ENCODE measurements around the gene P3H2. TPM values are rescaled to one million over a fixed set of nuclear protein-coding genes. Genes with fewer than 3 reads are reported as not detected.

The P3H2 gene
- total RNA-seq, 1 experiment from 2014 or later: 20.9 TPM

DNA sequence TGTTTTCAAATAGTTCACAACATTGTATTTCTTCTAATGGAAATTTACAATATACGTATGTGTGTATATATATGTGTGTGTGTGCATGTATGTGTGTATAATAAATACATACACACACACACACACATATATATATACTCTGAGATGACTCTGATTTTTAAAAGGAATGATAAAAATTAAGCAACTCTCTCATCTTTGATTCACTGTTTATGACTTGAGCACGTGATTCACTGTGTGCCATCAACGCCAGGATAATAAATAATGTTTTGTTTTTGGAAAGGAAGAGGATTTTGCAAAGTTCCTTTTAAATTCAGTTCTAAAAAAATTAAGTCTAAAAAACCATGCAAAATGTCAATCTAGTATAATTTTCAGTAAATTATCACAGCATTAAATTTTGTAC is 132.4 kb downstream of the P3H2 start:
- H3K9me3 ChIP-seq (ENCODE audit: insufficient read depth, low read depth): peaks cover 4% of the 10 kb centered on the region; the same call in 1 of the 2 replicates
- no peaks in the 10 kb centered on the region for H3K4me1 ChIP-seq (replicated peaks; ENCODE audit: insufficient read depth)
- H3K79me2 ChIP-seq (ENCODE audit: low read depth): no peaks in the 10 kb centered on the region
- intact Hi-C loops (cut with micrococcal nuclease; ENCODE audit: unreplicated experiment): no loop called here
- H2AFZ ChIP-seq: no peak overlapping the region
- H4K20me1 ChIP-seq (ENCODE audit: insufficient read depth): no peaks in the 10 kb centered on the region
- H3K9me2 ChIP-seq (ENCODE audit: insufficient read depth): no peaks in the 10 kb centered on the region
- no TSS peak for BruUV-seq (replicated peaks)
- DNase-seq: no peak
- ChIA-PET CTCF (no interaction called here), POLR2A (ENCODE audit: unreplicated experiment) (no interaction called here)
- TF ChIP-seq EZH2 (IDR thresholded peaks at IDR 0.05; ENCODE audit: low read depth): no peak
- TF ChIP-seq, protein P1, sequence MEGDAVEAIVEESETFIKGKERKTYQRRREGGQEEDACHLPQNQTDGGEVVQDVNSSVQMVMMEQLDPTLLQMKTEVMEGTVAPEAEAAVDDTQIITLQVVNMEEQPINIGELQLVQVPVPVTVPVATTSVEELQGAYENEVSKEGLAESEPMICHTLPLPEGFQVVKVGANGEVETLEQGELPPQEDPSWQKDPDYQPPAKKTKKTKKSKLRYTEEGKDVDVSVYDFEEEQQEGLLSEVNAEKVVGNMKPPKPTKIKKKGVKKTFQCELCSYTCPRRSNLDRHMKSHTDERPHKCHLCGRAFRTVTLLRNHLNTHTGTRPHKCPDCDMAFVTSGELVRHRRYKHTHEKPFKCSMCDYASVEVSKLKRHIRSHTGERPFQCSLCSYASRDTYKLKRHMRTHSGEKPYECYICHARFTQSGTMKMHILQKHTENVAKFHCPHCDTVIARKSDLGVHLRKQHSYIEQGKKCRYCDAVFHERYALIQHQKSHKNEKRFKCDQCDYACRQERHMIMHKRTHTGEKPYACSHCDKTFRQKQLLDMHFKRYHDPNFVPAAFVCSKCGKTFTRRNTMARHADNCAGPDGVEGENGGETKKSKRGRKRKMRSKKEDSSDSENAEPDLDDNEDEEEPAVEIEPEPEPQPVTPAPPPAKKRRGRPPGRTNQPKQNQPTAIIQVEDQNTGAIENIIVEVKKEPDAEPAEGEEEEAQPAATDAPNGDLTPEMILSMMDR (conservative IDR thresholded peaks at IDR 0.05): no peak
- no peaks in the 10 kb centered on the region for H3K27me3 ChIP-seq (ENCODE audit: insufficient read depth, low read depth)
- H3K4me3 ChIP-seq: no peak overlapping the region
- H3K36me3 ChIP-seq (ENCODE audit: low read depth): no peaks in the 10 kb centered on the region; the same call in 1 of the 2 replicates
- H3K27ac ChIP-seq: no peak overlapping the region
- H3K4me2 ChIP-seq: no peak overlapping the region
- no peaks in the 10 kb centered on the region for H3F3A ChIP-seq (ENCODE audit: insufficient read depth, low read depth)

DNA sequence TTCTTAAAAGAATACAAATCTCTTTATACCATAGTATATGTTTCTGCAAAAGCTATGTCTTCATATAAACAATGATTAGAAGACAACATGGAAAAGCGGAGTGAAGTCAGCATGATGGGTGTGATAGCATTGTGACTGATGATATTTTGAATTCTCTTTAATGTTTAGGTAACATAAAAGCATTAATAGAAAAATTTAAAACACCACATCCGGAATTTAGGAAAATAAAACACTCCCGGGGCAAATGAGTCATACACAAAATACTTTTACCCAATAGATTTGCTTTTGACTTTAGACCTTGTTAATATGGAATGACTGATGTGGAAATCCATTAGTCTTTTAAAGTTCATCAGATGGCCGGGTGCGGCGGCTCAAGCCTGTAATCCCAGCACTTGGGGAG is 134.7 kb downstream of the P3H2 start:
- no peaks in the 10 kb centered on the region for H3K27me3 ChIP-seq (ENCODE audit: insufficient read depth, low read depth)
- no peak overlapping the region for H3K4me2 ChIP-seq
- H3K27ac ChIP-seq: no peak overlapping the region
- no peaks in the 10 kb centered on the region for H3F3A ChIP-seq (ENCODE audit: insufficient read depth, low read depth)
- DNase-seq: no peak
- no peaks in the 10 kb centered on the region for H3K9me2 ChIP-seq (ENCODE audit: insufficient read depth)
- TF ChIP-seq EZH2 (IDR thresholded peaks at IDR 0.05; ENCODE audit: low read depth): no peak
- TF ChIP-seq, protein P1 (conservative IDR thresholded peaks at IDR 0.05): no peak
- no peaks in the 10 kb centered on the region for H4K20me1 ChIP-seq (ENCODE audit: insufficient read depth)
- no peak overlapping the region for H3K4me3 ChIP-seq
- no TSS peak for BruUV-seq (replicated peaks)
- ChIA-PET POLR2A (ENCODE audit: unreplicated experiment) (interaction anchor here (0.5 kb wide), 1 partner anchor 26 kb away, joined by 3 read pairs; no protein-coding TSS in a partner anchor), CTCF (no interaction called here)
- intact Hi-C loops (cut with micrococcal nuclease; ENCODE audit: unreplicated experiment): no loop called here
- no peaks in the 10 kb centered on the region for H3K79me2 ChIP-seq (ENCODE audit: low read depth)
- H3K36me3 ChIP-seq (ENCODE audit: low read depth): no peaks in the 10 kb centered on the region; the same call in 1 of the 2 replicates
- H3K9me3 ChIP-seq (ENCODE audit: insufficient read depth, low read depth): peaks cover 4% of the 10 kb centered on the region; the same call in 1 of the 2 replicates
- H2AFZ ChIP-seq: no peak overlapping the region
- H3K4me1 ChIP-seq (replicated peaks; ENCODE audit: insufficient read depth): peaks cover 12% of the 10 kb centered on the region

DNA sequence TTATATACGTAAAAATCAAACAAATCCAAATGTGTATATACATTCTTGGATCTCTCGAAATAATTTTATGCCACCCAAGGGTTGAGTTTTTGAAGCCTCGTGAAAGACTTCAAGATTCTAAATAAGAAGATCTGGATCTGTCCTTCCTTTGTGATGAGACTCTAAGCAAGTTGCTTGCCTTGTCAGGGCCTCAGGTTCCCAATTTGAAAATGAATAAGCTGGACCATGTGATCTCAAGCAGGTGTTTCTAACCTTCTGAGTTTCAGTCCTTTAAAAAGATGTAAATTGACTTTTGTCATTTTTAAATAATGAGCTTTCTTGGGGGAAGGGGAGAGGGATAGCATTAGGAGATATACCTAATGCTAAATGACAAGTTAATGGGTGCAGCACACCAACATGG is 137.1 kb downstream of the P3H2 start:
- ChIA-PET POLR2A (ENCODE audit: unreplicated experiment) (no interaction called here), CTCF (no interaction called here)
- Histone ChIP-seq H3K9me3 (ENCODE audit: insufficient read depth, low read depth) (peaks cover 4% of the 10 kb centered on the region; the same call in 1 of the 2 replicates), H3K9me2 (ENCODE audit: insufficient read depth) (no peaks in the 10 kb centered on the region), H3K36me3 (ENCODE audit: low read depth) (no peaks in the 10 kb centered on the region; the same call in 1 of the 2 replicates), H3K4me3 (no peak overlapping the region), H3K4me2 (no peak overlapping the region), H3F3A (ENCODE audit: insufficient read depth, low read depth) (no peaks in the 10 kb centered on the region), H3K79me2 (ENCODE audit: low read depth) (no peaks in the 10 kb centered on the region), H2AFZ (no peak overlapping the region), H3K27ac (no peak overlapping the region), H4K20me1 (ENCODE audit: insufficient read depth) (no peaks in the 10 kb centered on the region), H3K27me3 (ENCODE audit: insufficient read depth, low read depth) (no peaks in the 10 kb centered on the region), H3K4me1 (replicated peaks; ENCODE audit: insufficient read depth) (peaks cover 12% of the 10 kb centered on the region)
- BruUV-seq (replicated peaks): no TSS peak
- DNase-seq: no peak
- TF ChIP-seq, protein P1 (conservative IDR thresholded peaks at IDR 0.05): no peak
- TF ChIP-seq EZH2 (IDR thresholded peaks at IDR 0.05; ENCODE audit: low read depth): no peak
- intact Hi-C loops (cut with micrococcal nuclease; ENCODE audit: unreplicated experiment): no loop called here
